TTC549 (cell line): ENCODE results near the gene TSR1.

Experiments used
- FAIRE-seq: peaks from 2 replicates; lab custom pipeline; 2012; peaks lifted over from hg19 to GRCh38; lab: Jason Lieb, UNC

The TSR1 gene

DNA sequence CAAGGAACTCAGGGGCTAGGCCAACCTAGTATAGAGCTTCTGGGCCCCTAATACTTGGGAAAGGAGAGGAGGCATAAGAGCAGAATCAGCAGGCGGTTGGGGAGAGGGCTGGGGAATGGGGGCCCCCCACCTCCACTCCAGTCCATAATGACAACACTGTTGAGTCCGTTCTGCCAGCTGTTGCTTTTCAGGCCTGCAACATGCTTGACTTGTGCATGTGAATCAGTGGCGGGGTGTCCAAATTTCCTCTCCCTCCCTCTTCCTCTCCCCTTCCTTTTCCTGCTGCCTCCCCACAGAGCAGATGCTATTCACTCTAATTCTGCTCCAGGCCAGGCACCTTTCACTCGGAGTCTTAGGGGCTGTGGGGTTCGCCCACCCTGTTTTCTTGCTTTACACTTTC is 32.8 kb upstream of the TSR1 start:
- FAIRE-seq, result no peak

- no peak for FAIRE-seq
Observed at GRCh38 chr17:2368359-2368758, 32.1 kb upstream of the TSR1 start.

DNA sequence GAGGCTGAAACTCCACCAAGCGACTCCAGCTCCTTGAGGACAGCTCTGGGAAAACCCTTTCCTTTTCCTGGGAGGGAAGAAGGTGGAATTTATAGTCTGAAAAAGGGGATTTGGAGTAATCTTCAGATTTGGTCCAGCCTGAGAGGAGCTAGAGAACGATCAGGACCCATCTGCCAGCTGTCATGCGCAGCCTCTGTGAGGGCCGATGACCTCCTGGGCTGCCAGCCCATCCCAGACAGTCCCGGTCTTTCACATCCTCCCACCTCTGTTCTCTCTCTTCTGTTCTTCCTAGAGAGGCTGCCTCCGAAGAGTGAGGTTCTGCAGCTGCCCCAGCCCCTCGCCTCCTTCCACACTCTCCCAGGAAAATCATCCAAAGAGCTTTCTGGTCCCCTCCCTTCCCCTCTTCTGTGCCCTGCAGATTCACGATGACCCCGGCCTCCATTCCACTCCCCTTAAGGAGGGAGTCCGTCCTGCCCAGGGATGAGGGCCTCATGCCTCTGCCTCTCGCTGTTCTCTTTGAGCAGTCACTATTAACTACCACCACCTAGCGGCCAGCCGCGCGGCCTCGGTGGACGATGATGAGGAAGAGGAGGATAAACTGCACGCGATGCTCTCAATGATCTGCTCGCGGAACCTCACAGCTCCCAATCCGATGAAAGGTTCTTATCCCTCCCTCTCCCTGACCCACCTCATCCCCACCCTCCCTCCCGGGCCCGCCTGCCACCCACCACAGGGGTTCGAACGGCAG is 30.7 kb upstream of the TSR1 start:
- no peak for FAIRE-seq

DNA sequence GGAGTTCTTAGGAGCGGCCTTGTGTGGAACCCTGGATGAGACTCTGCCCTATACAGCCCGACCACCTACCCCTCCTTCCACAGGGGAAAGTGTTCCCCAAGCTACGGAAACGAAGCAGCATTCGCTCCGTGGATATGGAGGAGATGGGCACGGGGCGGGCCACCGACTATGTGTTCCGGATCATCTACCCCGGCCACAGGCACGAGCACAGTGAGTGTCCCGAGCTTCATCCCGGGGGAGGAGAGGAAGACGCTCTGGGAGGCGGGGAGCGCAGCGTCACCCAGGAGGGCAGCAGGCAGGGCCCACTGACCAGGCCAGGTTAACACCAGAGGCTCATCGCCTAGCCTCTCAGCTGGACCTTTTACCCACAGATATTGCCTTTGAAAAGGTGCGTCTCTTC is 28.9 kb upstream of the TSR1 start:
- no peak for FAIRE-seq

DNA sequence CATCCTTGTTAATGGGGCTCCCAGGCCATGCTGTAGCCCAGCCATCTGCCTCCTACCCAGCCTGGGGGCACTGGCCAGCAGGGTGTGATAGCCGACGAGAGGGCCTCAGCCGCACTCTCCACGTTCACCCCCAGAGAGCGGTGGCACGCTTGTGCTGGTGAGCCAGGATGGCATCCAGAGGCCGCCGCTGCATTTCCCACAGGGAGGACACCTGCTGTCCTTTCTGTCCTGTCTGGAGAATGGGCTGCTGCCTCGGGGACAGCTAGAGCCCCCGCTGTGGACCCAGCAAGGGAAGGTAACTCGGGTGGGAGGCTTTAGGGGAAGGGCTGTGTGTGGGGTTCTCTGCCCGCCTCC is 28.5 kb upstream of the TSR1 start:
- FAIRE-seq, result no peak

DNA sequence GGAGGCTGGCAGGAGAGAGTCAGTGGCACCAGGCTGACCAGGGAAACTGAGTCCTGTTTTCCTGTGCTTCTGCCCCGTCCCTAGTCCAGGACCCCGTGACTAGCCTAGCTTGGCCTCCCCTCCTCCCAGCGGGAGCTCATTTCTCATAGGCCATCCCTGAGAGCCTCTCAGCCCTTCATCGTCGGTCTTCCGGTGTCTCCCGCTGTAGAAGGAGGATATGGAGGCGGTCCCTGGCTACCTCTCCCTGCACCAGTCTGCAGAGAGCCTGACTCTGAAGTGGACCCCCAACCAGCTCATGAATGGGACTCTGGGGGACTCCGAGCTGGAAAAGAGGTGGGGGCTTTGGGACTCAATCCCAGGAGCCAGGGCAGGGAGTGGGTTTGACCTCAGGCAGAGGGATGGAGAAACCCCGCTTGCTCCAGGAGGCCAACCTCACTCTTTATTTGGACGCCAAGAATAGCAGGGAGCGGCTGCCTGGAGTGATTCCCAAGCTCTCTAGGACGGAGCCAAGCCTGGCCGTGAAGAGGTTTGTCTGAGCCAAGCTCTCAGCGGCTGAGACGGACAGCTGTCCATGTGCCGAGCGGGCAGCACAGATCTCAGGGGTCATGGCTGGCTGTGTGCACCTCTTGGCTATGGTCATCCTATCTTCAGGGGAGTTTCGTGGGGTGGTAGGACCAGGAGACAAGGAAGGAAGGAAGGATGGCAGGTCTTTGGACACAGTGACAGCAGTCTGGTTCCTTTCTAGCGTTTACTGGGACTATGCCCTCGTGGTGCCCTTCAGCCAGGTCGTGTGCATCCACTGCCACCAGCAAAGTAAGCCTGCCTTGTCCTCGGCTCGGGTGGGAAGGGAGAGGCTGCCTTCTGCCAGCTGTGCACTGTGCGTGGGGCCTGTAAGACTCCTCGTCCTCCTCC is 27.9 kb upstream of the TSR1 start:
- no peak for FAIRE-seq

GRCh38 chr17:2363318-2363717 is 27.1 kb upstream of the TSR1 start:
- FAIRE-seq, result no peak

DNA sequence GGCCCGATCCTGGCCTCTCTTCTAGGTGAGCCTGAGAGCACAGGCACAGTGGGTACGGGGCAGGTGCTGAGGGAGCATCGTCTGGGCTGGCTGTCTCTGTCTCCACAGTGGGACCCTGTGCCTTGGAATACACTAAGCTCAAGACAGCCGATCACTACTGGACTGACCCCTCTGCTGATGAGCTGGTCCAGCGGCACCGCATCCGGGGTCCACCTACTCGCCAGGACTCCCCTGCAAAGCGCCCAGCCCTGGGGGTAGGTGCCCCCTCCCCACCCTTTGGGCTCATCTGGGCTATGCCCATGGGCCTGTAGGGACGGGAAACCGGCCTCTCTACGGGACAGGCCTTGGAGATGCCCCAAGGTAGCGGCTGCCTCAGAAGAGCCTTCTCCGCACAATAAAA is 26.6 kb upstream of the TSR1 start:
- no peak for FAIRE-seq

DNA sequence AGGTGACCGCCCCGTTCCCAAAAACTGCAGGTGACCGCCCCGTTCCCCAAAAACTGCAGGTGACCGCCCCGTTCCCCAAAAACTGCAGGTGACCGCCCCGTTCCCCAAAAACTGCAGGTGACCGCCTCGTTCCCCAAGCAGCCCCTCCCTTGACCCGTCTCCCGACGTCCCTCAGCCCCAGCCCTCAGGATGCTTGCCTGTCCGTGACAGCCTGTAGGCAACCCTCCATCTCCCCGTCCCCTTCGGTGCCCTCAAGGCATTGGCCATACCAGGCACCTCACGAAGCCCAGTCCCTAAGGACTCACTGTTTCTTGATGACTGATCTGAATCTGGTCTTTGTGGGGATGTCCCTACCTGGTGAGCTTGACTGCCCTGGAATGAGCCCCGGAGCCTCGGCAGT is 26.2 kb upstream of the TSR1 start:
- FAIRE-seq, result no peak

DNA sequence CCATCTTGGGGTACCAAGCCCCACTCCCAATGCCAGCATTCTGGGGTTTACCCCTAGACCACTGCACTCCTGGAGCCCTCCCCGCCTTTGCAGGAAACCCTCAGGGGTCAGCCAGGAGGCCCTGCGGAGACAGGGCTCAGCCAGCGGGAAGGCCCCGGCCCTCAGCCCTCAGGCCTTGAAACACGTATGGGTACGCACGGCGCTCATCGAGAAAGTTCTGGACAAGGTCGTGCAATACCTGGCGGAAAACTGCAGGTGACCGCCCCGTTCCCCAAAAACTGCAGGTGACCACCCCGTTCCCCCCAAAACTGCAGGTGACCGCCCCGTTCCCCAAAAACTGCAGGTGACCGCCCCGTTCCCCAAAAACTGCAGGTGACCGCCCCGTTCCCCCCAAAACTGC is 25.8 kb upstream of the TSR1 start:
- FAIRE-seq, result no peak

- FAIRE-seq, result no peak
Observed at GRCh38 chr17:2361010-2361760, 24.9 kb upstream of the TSR1 start.

- no peak for FAIRE-seq
Observed at GRCh38 chr17:2357931-2358434, 21.7 kb upstream of the TSR1 start.

DNA sequence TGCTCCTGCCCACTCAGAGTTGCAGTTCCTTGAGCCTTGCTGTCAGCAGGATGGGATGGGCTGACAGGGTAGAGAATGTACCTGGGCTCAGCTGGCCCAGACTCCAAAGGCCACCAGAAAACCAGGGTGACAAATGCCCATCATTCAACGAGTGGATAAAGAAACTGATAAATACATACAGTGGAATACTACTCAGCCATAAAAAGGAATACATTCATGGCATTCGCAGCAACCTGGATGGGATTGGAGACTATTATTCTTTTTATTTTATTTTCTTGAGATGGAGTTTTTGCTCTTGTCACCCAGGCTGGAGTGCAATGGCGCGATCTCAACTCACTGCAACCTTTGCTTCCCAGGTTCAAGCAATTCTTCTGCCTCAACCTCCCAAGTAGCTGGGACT is 21.0 kb upstream of the TSR1 start:
- no peak for FAIRE-seq

DNA sequence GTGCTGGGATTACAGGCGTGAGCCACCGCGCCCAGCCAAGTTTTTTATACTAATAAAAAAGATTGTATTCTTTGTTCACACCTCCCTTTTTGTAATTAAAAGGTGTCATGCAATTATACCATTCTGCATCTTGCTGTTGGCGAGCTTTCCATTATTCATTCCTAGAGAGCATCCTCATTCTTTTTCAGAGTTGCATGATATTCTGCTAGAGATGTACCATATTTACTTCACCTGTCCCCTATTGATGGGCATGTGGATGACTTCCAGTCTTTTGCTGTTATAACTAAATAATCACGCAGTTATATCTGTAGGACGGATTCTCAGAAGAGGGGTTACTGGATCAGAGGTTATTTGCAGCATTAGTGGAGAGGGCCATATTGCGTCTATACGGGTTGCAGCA is 18.1 kb upstream of the TSR1 start:
- FAIRE-seq, result no peak

GRCh38 chr17:2351269-2351668 is 15.0 kb upstream of the TSR1 start:
- FAIRE-seq, result no peak

GRCh38 chr17:2347805-2348685 is 11.8 kb upstream of the TSR1 start:
- no peak for FAIRE-seq

- FAIRE-seq, result no peak
Observed at GRCh38 chr17:2346475-2346874, 10.2 kb upstream of the TSR1 start.

DNA sequence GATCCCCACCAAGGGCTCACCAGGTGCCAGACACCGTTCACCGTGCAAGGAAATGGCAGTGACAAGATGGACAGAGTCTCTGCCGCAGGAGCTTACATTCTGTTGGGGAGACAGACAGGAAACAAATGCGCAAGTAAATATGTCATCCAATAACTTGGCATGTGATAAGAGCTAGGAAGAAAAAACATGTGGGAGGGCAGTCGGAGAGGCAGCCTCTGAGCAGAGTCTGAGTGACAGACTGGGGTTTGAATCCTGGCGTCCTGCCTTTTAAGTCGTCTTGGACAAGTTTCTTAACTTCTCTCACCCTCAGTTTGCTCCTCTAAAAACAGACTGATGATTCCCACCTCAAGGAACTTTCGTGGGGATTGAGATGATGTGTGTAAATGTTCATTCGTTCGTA is 8.3 kb upstream of the TSR1 start:
- no peak for FAIRE-seq

- FAIRE-seq, result no peak
Observed at GRCh38 chr17:2343421-2343820, 7.2 kb upstream of the TSR1 start.

DNA sequence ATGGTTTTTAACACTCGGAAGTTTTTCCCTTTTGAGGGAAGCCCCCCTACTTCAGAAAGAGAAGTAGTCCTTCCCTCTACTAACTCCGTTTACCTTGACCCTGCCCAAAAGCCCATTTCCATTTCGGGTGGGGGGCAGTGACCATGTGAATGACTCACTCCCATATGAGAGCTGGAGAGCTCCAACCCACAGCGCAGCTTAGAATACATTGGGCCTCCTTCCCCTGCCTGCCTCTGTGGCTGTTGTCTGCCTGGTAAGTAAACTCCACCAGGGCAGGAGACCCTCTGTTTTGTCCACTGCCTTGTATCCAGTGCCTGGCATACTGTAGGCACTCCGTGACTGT is 2.0 kb upstream of the TSR1 start:
- FAIRE-seq, result no peak

DNA sequence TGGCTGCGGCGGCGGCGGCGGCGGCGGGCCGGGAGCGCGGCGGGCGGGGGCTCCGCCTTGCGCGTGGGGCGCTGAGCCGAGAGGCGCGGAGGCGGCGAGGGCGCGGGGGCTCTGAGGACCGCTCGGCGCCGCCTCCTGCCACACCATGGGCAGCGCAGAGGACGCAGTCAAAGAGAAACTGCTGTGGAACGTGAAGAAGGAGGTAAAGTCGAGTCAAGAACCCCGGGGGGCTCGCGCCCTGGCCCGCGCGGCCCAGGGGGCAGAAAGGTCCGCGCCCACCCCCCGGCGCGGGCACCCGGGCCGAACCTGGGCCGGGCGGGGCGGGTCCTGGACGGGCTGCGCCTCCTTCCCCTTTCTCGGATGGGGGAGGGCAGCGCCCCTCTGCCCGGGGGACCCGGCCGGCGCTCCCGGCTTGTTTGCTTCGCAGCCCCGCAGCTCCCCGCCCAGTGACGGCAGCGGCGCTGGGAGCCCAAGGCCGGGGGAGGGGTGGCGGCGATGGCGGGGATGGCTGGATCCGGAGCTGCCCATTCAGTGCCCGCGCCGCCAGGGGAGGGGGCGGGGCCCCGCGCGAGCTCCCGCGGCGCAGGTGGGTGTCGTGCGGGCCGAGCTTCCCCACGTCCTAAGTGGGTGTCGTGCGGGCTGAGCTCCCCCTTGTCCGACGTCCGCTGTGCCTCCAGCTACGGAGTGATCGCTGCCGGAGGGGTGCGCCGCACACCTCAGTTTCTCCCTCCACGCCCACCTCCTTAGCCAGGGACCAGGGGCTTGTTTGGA is 1.5 kb upstream of the TSR1 start:
- FAIRE-seq, result no peak
